Activated T-cell treated with anti-CD3 and anti-CD28 coated beads, Interleukin-2, amount 50 U/mL, for 24 hours (primary cell): ENCODE data around the gene NR6A1.

ENCODE experiments used
- DNase-seq: peaks from one replicate; pipeline ENCODE4 v3.0.0-alpha.2; 2020
- H3K27ac Mint-ChIP-seq: 2 replicates; pipeline ENCODE4 v1.8.0; 2020; ENCODE audit warnings: mild to moderate bottlenecking, mixed read lengths
- H3K27me3 Mint-ChIP-seq: 2 replicates; pipeline ENCODE4 v1.8.0; 2020; ENCODE audit warnings: mixed read lengths
- H3K36me3 Mint-ChIP-seq: 2 replicates; pipeline ENCODE4 v1.8.0; 2020; ENCODE audit warnings: low read depth, mixed read lengths
- H3K4me1 Mint-ChIP-seq: 2 replicates; pipeline ENCODE4 v1.8.0; 2020; ENCODE audit warnings: low read depth, mixed read lengths
- H3K4me3 Mint-ChIP-seq: 2 replicates; pipeline ENCODE4 v1.8.0; 2020; ENCODE audit warnings: mild to moderate bottlenecking, moderate library complexity, mixed read lengths
- H3K9me3 Mint-ChIP-seq: 2 replicates; pipeline ENCODE4 v1.8.0; 2020; ENCODE audit warnings: mixed read lengths

Gene NR6A1

GRCh38 chr9:124771021-124771866, at the start of gene NR6A1:
NR6A1 (minus strand) TSS chr9:124771311.
- peak within 1 kb of the TSS; percentile 96 for H3K27ac Mint-ChIP-seq
- no peaks in the 10 kb centered on the region for H3K9me3 Mint-ChIP-seq
- H3K4me1 Mint-ChIP-seq, result peaks cover 52% of the 10 kb centered on the region
- H3K36me3 Mint-ChIP-seq, result no peaks in the 10 kb centered on the region
- H3K27me3 Mint-ChIP-seq, result peaks cover 79% of the 10 kb centered on the region
- DNase-seq, result peak; percentile 94
- peak within 1 kb of the TSS; percentile 83 for H3K4me3 Mint-ChIP-seq

- Mint-ChIP-seq H3K27ac (no peak overlapping the region), H3K4me1 (peaks cover 8% of the 10 kb centered on the region), H3K4me3 (no peak overlapping the region), H3K27me3 (peaks cover 18% of the 10 kb centered on the region), H3K36me3 (no peaks in the 10 kb centered on the region), H3K9me3 (no peaks in the 10 kb centered on the region)
- DNase-seq, result no peak
Measured at GRCh38 chr9:124818431-124819281, 47.5 kb upstream of the NR6A1 start.

GRCh38 chr9:124815601-124816000, 44.5 kb upstream of the NR6A1 start:
- DNase-seq, result no peak
- Mint-ChIP-seq H3K4me1 (peaks cover 8% of the 10 kb centered on the region), H3K27ac (no peak overlapping the region), H3K4me3 (no peak overlapping the region), H3K9me3 (no peaks in the 10 kb centered on the region), H3K36me3 (no peaks in the 10 kb centered on the region), H3K27me3 (peaks cover 18% of the 10 kb centered on the region)

DNA sequence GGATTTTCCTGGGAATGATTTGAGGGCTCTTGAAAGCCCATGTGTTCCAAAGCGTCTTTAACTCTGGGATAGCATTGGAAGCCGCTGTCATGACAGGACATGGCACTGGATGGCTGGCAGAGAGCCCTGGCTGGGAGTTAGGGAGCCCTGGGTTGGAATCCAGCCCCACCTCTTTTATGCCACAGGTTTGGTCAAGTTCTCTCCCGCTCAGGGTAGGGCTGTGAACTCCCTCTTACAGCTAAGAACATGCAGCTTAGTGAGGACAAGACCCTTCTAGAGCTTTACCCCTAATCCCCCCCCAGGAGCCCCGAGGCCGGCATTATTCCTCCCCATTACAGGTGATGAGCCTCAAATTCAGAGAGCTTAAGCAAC, 43.0 kb upstream of the NR6A1 start:
- Mint-ChIP-seq H3K27ac (no peak overlapping the region), H3K4me3 (no peak overlapping the region), H3K27me3 (peaks cover 16% of the 10 kb centered on the region), H3K4me1 (peaks cover 8% of the 10 kb centered on the region), H3K9me3 (no peaks in the 10 kb centered on the region), H3K36me3 (no peaks in the 10 kb centered on the region)
- no peak for DNase-seq

GRCh38 chr9:124813501-124814163, 42.5 kb upstream of the NR6A1 start:
- Mint-ChIP-seq H3K36me3 (no peaks in the 10 kb centered on the region), H3K9me3 (no peaks in the 10 kb centered on the region), H3K27me3 (peaks cover 16% of the 10 kb centered on the region), H3K27ac (no peak overlapping the region), H3K4me3 (no peak overlapping the region), H3K4me1 (peaks cover 6% of the 10 kb centered on the region)
- no peak for DNase-seq

DNA sequence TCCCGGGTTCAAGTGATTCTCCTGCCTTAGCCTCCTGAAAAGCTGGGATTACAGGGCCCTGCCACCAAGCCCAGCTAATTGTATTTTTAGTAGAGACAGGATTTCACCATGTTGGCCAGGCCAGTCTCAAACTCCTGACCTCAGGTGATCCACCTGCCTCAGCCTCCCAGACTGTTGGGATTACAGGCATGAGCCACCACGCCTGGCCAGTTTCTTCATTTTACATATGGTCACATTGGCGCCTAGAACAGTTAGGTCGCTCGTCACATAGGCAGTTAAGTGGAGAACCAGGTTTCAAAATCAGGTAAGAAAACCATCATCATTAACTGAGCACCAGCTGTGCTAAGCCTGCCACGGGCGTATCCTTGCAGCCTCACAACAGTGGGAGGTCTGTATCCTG, 41.9 kb upstream of the NR6A1 start:
- Mint-ChIP-seq H3K4me3 (no peak overlapping the region), H3K27me3 (peaks cover 12% of the 10 kb centered on the region), H3K9me3 (no peaks in the 10 kb centered on the region), H3K27ac (no peak overlapping the region), H3K36me3 (no peaks in the 10 kb centered on the region), H3K4me1 (peaks cover under 1% of the 10 kb centered on the region)
- DNase-seq, result no peak

- Mint-ChIP-seq H3K36me3 (no peaks in the 10 kb centered on the region), H3K4me3 (no peak overlapping the region), H3K27ac (no peak overlapping the region), H3K9me3 (no peaks in the 10 kb centered on the region), H3K27me3 (peaks cover 11% of the 10 kb centered on the region), H3K4me1 (no peaks in the 10 kb centered on the region)
- DNase-seq, result no peak
Measured at GRCh38 chr9:124812441-124812876, 41.3 kb upstream of the NR6A1 start.

DNA sequence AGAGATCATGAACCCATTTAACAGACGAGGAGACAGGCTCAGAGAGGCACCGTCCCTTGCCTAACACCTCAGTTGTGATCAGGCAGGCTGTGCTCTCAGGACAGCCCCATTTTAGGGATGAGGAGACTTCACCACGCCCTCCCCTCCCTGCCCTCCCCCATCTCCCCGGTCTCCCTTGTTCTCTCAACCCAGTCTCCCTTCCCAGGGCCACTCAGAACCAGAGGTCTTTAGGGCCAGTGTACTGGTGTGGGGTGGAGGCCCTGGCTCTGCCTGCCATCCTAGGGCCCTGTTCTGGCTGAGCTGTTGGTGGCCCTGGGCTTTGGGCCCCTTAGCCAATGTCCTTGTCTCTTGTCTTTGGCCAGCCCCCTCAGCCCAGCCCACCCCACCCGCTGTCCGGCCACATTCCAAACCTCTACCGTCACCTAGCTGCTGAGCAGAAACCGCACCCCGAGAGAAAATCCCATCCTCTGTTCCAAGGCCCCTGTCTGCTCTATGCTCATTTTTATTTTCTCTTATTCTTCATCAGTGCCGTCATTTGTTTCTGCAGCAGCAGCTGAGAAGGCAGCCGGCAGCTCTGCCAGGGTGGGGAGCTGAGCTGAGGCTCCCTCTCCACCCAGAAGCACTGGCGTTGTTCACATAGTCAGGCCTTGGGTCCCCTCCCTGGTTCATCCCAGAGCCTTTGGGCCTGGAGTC, 39.7 kb upstream of the NR6A1 start:
- H3K27ac Mint-ChIP-seq, result peak overlapping the region; percentile 76
- H3K9me3 Mint-ChIP-seq, result no peaks in the 10 kb centered on the region
- H3K27me3 Mint-ChIP-seq, result peaks cover 5% of the 10 kb centered on the region
- DNase-seq, result no peak
- H3K4me3 Mint-ChIP-seq, result no peak overlapping the region
- no peaks in the 10 kb centered on the region for H3K36me3 Mint-ChIP-seq
- no peaks in the 10 kb centered on the region for H3K4me1 Mint-ChIP-seq

- no peak for DNase-seq
- H3K27ac Mint-ChIP-seq, result no peak overlapping the region
- H3K9me3 Mint-ChIP-seq, result no peaks in the 10 kb centered on the region
- H3K4me1 Mint-ChIP-seq, result no peaks in the 10 kb centered on the region
- H3K4me3 Mint-ChIP-seq, result no peak overlapping the region
- peaks cover 5% of the 10 kb centered on the region for H3K27me3 Mint-ChIP-seq
- no peaks in the 10 kb centered on the region for H3K36me3 Mint-ChIP-seq
Measured at GRCh38 chr9:124809741-124810500, 38.8 kb upstream of the NR6A1 start.

DNA sequence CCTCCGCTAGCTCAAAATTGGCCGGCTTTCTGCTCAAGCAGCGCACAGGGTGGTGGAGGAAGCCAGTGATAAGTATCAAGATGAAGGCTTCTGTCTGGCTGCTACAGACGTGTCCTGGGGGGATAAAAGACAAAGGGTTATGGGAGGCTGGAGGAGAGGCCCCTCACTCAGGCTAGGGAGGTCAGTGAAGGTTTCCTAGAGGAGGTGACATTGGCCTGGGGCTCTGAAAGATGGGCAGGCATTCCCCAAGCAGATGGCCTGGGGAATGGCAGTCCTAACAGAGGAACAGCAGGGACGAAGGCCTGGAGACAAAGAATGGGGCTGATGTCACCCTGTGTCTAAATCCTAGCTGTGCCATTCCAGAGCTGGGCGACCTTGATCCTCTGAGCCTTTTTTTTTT, 38.1 kb upstream of the NR6A1 start:
- no peaks in the 10 kb centered on the region for H3K36me3 Mint-ChIP-seq
- no peaks in the 10 kb centered on the region for H3K4me1 Mint-ChIP-seq
- H3K27ac Mint-ChIP-seq, result no peak overlapping the region
- no peak overlapping the region for H3K4me3 Mint-ChIP-seq
- peaks cover 5% of the 10 kb centered on the region for H3K27me3 Mint-ChIP-seq
- DNase-seq, result no peak
- no peaks in the 10 kb centered on the region for H3K9me3 Mint-ChIP-seq

- H3K27ac Mint-ChIP-seq, result no peak overlapping the region
- H3K36me3 Mint-ChIP-seq, result no peaks in the 10 kb centered on the region
- DNase-seq, result no peak
- H3K4me1 Mint-ChIP-seq, result no peaks in the 10 kb centered on the region
- H3K27me3 Mint-ChIP-seq, result peaks cover 2% of the 10 kb centered on the region
- no peaks in the 10 kb centered on the region for H3K9me3 Mint-ChIP-seq
- H3K4me3 Mint-ChIP-seq, result no peak overlapping the region
Measured at GRCh38 chr9:124808246-124808956, 37.3 kb upstream of the NR6A1 start.

GRCh38 chr9:124805186-124805585, 34.1 kb upstream of the NR6A1 start:
- Mint-ChIP-seq H3K36me3 (no peaks in the 10 kb centered on the region), H3K27ac (no peak overlapping the region), H3K4me1 (no peaks in the 10 kb centered on the region), H3K4me3 (no peak overlapping the region), H3K27me3 (peaks cover 2% of the 10 kb centered on the region), H3K9me3 (no peaks in the 10 kb centered on the region)
- DNase-seq, result no peak

- DNase-seq, result no peak
- Mint-ChIP-seq H3K36me3 (no peaks in the 10 kb centered on the region), H3K27ac (no peak overlapping the region), H3K27me3 (peaks cover 2% of the 10 kb centered on the region), H3K4me3 (no peak overlapping the region), H3K9me3 (no peaks in the 10 kb centered on the region), H3K4me1 (no peaks in the 10 kb centered on the region)
Measured at GRCh38 chr9:124803911-124804310, 32.8 kb upstream of the NR6A1 start.
